ENCODE measurements around the gene HNRNPDL. TPM values are rescaled to one million over a fixed set of nuclear protein-coding genes. Genes with fewer than 3 reads are reported as not detected.

The HNRNPDL gene
- total and polyA plus RNA-seq, 2 experiments from 2014 or later, result 132 to 150 TPM

DNA sequence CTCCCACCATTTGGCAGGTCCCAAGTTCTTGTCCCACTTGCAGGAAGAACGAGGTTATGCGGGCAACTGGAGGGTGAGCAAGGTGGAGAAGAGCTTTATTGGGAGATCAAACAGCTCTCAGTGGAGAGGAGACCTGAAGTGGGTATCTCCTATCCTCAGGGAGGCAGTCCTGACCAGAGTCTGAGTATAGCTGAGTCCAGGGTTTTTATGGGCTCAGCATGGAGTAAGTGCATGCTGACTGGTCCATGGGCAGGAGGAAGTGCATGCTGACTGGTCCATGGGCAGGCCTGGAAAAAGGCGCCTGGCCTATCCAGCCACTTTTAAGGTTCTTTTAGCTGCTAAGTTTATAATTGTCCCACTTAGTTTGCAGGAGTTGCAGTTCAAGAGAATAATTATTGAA is 49.0 kb downstream of the HNRNPDL start:
- Histone ChIP-seq H3K27ac (no peak overlapping the region), H3K4me2 (ENCODE audit: unreplicated experiment) (no peak overlapping the region), H3K9me3 (ENCODE audit: low read depth) (no peaks in the 10 kb centered on the region), H3K27me3 (replicated peaks; ENCODE audit: insufficient read depth) (no peaks in the 10 kb centered on the region), H3K79me2 (ENCODE audit: insufficient read depth) (peaks cover 31% of the 10 kb centered on the region), H3K9ac (no peak overlapping the region), H3K4me1 (ENCODE audit: insufficient read depth) (0 out of 2 replicates have a peak, but pooled peaks cover 1% of the 10 kb centered on the region), H3K9me2 (ENCODE audit: insufficient read depth) (no peaks in the 10 kb centered on the region), H3F3A (ENCODE audit: insufficient read depth) (peaks cover 8% of the 10 kb centered on the region; the same call in 1 of the 2 replicates), H4K20me1 (ENCODE audit: insufficient read depth) (no peaks in the 10 kb centered on the region), H3K4me3 (no peak overlapping the region), H2AFZ (no peak overlapping the region), H3K36me3 (ENCODE audit: low read depth) (no peaks in the 10 kb centered on the region)
- WGBS, 2 experiments (ENCODE audit: low coverage in 1 of 2, low lambda C conversion rate in 2 of 2, missing lambda C conversion rate in 2 of 2), result 99 to 100% methylated on average over 3 of the region's 3 CpGs
- TF ChIP-seq EZH2 (IDR thresholded peaks at IDR 0.05; ENCODE audit: insufficient read depth, poor library complexity, severe bottlenecking) (no peak), EZH2phosphoT487 (IDR thresholded peaks at IDR 0.05; ENCODE audit: insufficient read depth, low read depth) (no peak)
- in situ Hi-C loops (cut with MboI), result no loop called here
- DNase-seq, result no peak

DNA sequence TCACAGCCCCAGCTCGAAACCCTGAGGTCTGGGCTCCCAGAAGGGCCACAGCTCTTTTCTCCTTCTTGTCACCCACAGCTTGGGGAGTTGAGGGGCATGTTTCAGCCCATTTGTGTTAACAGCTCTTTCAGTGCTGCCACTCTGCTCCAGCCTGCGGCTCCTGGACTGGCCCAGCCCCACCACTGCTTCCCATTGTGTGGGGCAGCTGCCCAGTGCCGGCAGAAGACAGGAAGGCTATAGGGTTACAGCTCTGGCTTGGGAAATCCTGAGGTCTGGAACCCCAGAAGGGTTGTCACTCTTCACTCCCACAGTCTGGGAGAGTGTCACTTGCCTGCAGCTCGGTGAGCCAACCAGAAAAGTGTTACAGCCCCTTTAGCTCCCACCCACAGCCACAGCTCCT is 49.4 kb downstream of the HNRNPDL start:
- no peak for DNase-seq
- no peak overlapping the region for H3K9ac ChIP-seq
- in situ Hi-C loops (cut with MboI), result no loop called here

DNA sequence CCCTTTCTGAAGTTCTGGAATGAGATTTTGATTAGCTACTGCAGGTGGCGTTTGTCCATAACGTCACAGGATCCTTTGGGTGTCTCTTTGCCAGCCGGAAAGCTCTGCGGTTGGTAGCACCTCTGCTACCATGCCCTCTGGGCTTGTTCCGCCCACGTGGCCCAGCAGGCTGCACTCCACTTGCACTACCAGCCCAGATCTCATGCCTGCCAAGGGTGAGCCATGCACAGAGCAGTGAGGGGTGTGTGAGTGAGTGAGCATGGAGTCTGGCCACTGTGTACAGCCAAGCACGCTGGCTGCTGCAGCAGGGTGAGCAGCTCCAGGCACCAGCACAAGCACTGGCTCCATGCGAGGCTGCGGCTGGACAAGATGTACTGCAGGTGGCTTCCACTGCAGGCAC is 49.9 kb downstream of the HNRNPDL start:
- no peaks in the 10 kb centered on the region for H3K9me2 ChIP-seq (ENCODE audit: insufficient read depth)
- no peaks in the 10 kb centered on the region for H3K9me3 ChIP-seq (ENCODE audit: low read depth)
- in situ Hi-C loops (cut with MboI), result no loop called here
- 63 to 68% methylated on average over 7 to 9 of the region's 9 CpGs for WGBS, 2 experiments (ENCODE audit: low coverage in 1 of 2, low lambda C conversion rate in 2 of 2, missing lambda C conversion rate in 2 of 2)
- no peaks in the 10 kb centered on the region for H4K20me1 ChIP-seq (ENCODE audit: insufficient read depth)
- H3K4me3 ChIP-seq, result no peak overlapping the region
- peaks cover 10% of the 10 kb centered on the region for H3K4me1 ChIP-seq (ENCODE audit: insufficient read depth)
- no peaks in the 10 kb centered on the region for H3K27me3 ChIP-seq (replicated peaks; ENCODE audit: insufficient read depth)
- no peak for TF ChIP-seq EZH2 (IDR thresholded peaks at IDR 0.05; ENCODE audit: insufficient read depth, poor library complexity, severe bottlenecking)
- no peak for TF ChIP-seq EZH2phosphoT487 (IDR thresholded peaks at IDR 0.05; ENCODE audit: insufficient read depth, low read depth)
- DNase-seq, result peak; percentile 33
- H3K9ac ChIP-seq, result no peak overlapping the region
- peaks cover 40% of the 10 kb centered on the region for H3K79me2 ChIP-seq (ENCODE audit: insufficient read depth)
- H3K4me2 ChIP-seq (ENCODE audit: unreplicated experiment), result no peak overlapping the region
- H3K36me3 ChIP-seq (ENCODE audit: low read depth), result no peaks in the 10 kb centered on the region
- peaks cover 8% of the 10 kb centered on the region; the same call in 1 of the 2 replicates for H3F3A ChIP-seq (ENCODE audit: insufficient read depth)
- H3K27ac ChIP-seq, result no peak overlapping the region
- no peak overlapping the region for H2AFZ ChIP-seq

More for the DNA sequence above, 49.4 kb downstream of the HNRNPDL start:
- no peak overlapping the region for H3K4me3 ChIP-seq
- H3K36me3 ChIP-seq (ENCODE audit: low read depth), result no peaks in the 10 kb centered on the region
- H3K9me3 ChIP-seq (ENCODE audit: low read depth), result no peaks in the 10 kb centered on the region
- H3K27ac ChIP-seq, result no peak overlapping the region
- H4K20me1 ChIP-seq (ENCODE audit: insufficient read depth), result no peaks in the 10 kb centered on the region
- H3K27me3 ChIP-seq (replicated peaks; ENCODE audit: insufficient read depth), result no peaks in the 10 kb centered on the region
- peaks cover 8% of the 10 kb centered on the region; the same call in 1 of the 2 replicates for H3F3A ChIP-seq (ENCODE audit: insufficient read depth)
- H3K79me2 ChIP-seq (ENCODE audit: insufficient read depth), result peaks cover 35% of the 10 kb centered on the region
- no peaks in the 10 kb centered on the region for H3K9me2 ChIP-seq (ENCODE audit: insufficient read depth)
- no peak overlapping the region for H2AFZ ChIP-seq
- H3K4me1 ChIP-seq (ENCODE audit: insufficient read depth), result peaks cover 5% of the 10 kb centered on the region
- no peak overlapping the region for H3K4me2 ChIP-seq (ENCODE audit: unreplicated experiment)
- TF ChIP-seq EZH2 (IDR thresholded peaks at IDR 0.05; ENCODE audit: insufficient read depth, poor library complexity, severe bottlenecking) (no peak), EZH2phosphoT487 (IDR thresholded peaks at IDR 0.05; ENCODE audit: insufficient read depth, low read depth) (no peak)
- WGBS, 2 experiments (ENCODE audit: low coverage in 1 of 2, low lambda C conversion rate in 2 of 2, missing lambda C conversion rate in 2 of 2), result 92 to 96% methylated on average over 4 of the region's 4 CpGs

GRCh38 chr4:82376109-82376508 is 54.2 kb downstream of the HNRNPDL start:
- peak overlapping the region; percentile 98 for H3K4me3 ChIP-seq
- H3K36me3 ChIP-seq (ENCODE audit: low read depth), result no peaks in the 10 kb centered on the region
- TF ChIP-seq EZH2phosphoT487 (IDR thresholded peaks at IDR 0.05; ENCODE audit: insufficient read depth, low read depth) (no peak), EZH2 (IDR thresholded peaks at IDR 0.05; ENCODE audit: insufficient read depth, poor library complexity, severe bottlenecking) (no peak)
- DNase-seq, result no peak
- H2AFZ ChIP-seq, result no peak overlapping the region
- in situ Hi-C loops (cut with MboI), result no loop called here
- peaks cover 21% of the 10 kb centered on the region for H3F3A ChIP-seq (ENCODE audit: insufficient read depth)
- H3K27ac ChIP-seq, result no peak overlapping the region
- H4K20me1 ChIP-seq (ENCODE audit: insufficient read depth), result peaks cover 17% of the 10 kb centered on the region
- H3K9me3 ChIP-seq (ENCODE audit: low read depth), result no peaks in the 10 kb centered on the region
- H3K27me3 ChIP-seq (replicated peaks; ENCODE audit: insufficient read depth), result no peaks in the 10 kb centered on the region
- no peak overlapping the region for H3K9ac ChIP-seq
- no peaks in the 10 kb centered on the region for H3K9me2 ChIP-seq (ENCODE audit: insufficient read depth)
- WGBS, 2 experiments (ENCODE audit: low coverage in 1 of 2, low lambda C conversion rate in 2 of 2, missing lambda C conversion rate in 2 of 2), result 66 to 71% methylated on average over 4 of the region's 4 CpGs
- peaks cover 72% of the 10 kb centered on the region for H3K79me2 ChIP-seq (ENCODE audit: insufficient read depth)
- H3K4me2 ChIP-seq (ENCODE audit: unreplicated experiment), result peak overlapping the region; percentile 91
- peaks cover 10% of the 10 kb centered on the region for H3K4me1 ChIP-seq (ENCODE audit: insufficient read depth)

Measured in GM23248 (cell line).